NCI-H1694 (cell line): Measurements from ENCODE around the gene CCDC141.
"Not testable (repeated sequence)": the region's sequence is repeated elsewhere in the genome, so short reads cannot be mapped to it uniquely, and the experiment has no call there.

Source experiments
- DNase-seq: peaks from one replicate; lab custom pipeline; 2025; lab: John Stamatoyannopoulos, UW

The CCDC141 gene

GRCh38 chr2:179044500-179044899 lies 5.4 kb downstream of the CCDC141 start:
- DNase-seq: no peak

GRCh38 chr2:179037807-179038206 lies 12.1 kb downstream of the CCDC141 start:
- no peak for DNase-seq

GRCh38 chr2:179036353-179036905 lies 13.5 kb downstream of the CCDC141 start:
- DNase-seq: no peak

GRCh38 chr2:179031731-179032408 lies 18.1 kb downstream of the CCDC141 start:
- no peak for DNase-seq

- no peak for DNase-seq
These were observed 25.5 kb downstream of the CCDC141 start for GRCh38 chr2:179024445-179024844.

- DNase-seq: no peak
These were observed 27.3 kb downstream of the CCDC141 start for GRCh38 chr2:179022685-179023084.

GRCh38 chr2:179021258-179021657 lies 28.7 kb downstream of the CCDC141 start:
- DNase-seq: no peak

- DNase-seq: peak; percentile 36
These were observed 29.7 kb downstream of the CCDC141 start for GRCh38 chr2:179020156-179020750.

- DNase-seq: no peak
These were observed 30.7 kb downstream of the CCDC141 start for GRCh38 chr2:179019260-179019659.

- DNase-seq: no peak
These were observed 32.1 kb downstream of the CCDC141 start for GRCh38 chr2:179017773-179018357.

- DNase-seq: not testable (repeated sequence)
These were observed 35.7 kb downstream of the CCDC141 start for GRCh38 chr2:179014189-179014588.

- DNase-seq: no peak
These were observed 44.0 kb downstream of the CCDC141 start for GRCh38 chr2:179005976-179006375.

- no peak for DNase-seq
These were observed 50.5 kb downstream of the CCDC141 start for GRCh38 chr2:178999476-178999875.

- no peak for DNase-seq
These were observed 51.4 kb downstream of the CCDC141 start for GRCh38 chr2:178998539-178998938.

GRCh38 chr2:178997477-178997876 lies 52.5 kb downstream of the CCDC141 start:
- DNase-seq: no peak

GRCh38 chr2:178997067-178997466 lies 52.9 kb downstream of the CCDC141 start:
- DNase-seq: no peak

GRCh38 chr2:178994264-178994663 lies 55.7 kb downstream of the CCDC141 start:
- no peak for DNase-seq

- no peak for DNase-seq
These were observed 56.1 kb downstream of the CCDC141 start for GRCh38 chr2:178993788-178994187.

GRCh38 chr2:178992719-178993118 lies 57.2 kb downstream of the CCDC141 start:
- DNase-seq: not testable (repeated sequence)

- no peak for DNase-seq
These were observed 59.2 kb downstream of the CCDC141 start for GRCh38 chr2:178990533-178991241.

- not testable (repeated sequence) for DNase-seq
These were observed 60.5 kb downstream of the CCDC141 start for GRCh38 chr2:178989424-178989823.

- DNase-seq: not testable (repeated sequence)
These were observed 67.3 kb downstream of the CCDC141 start for GRCh38 chr2:178982652-178983051.
